Transverse colon (tissue), 4 donors: Measurements from ENCODE around the gene PROSER3. TPM values are rescaled to one million over a fixed set of nuclear protein-coding genes. Genes with fewer than 3 reads are reported as not detected.

ENCODE experiments used
- DNase-seq: peaks from one replicate; pipeline ENCODE4 v3.0.0-alpha.2; 2019
- H3K27ac ChIP-seq, 4 donors: fragments of 200-600 bp; sonication (generic); 2 replicates each; pipeline ENCODE4 v1.5.1; 2016 to 2018; ENCODE audit warnings: inconsistent platforms in 4 of 4
- H3K27me3 ChIP-seq: fragments of 200-600 bp; sonication (generic); 2 replicates; pipeline ENCODE4 v1.5.1; 2017; ENCODE audit warnings: inconsistent platforms
- H3K36me3 ChIP-seq, 4 donors: fragments of 200-600 bp; sonication (generic); 2 replicates each; pipeline ENCODE4 v1.5.1; 2017 to 2019; ENCODE audit warnings: inconsistent platforms in 4 of 4
- H3K4me1 ChIP-seq, 4 donors: fragments of 200-600 bp; sonication (generic); 2 replicates each; pipeline ENCODE4 v1.5.1; 2017 to 2020; ENCODE audit warnings: inconsistent platforms in 4 of 4
- H3K4me3 ChIP-seq, 4 donors: fragments of 200-600 bp; sonication (generic); 1 replicate in 1 of 4; 2 replicates in 3 of 4; pipeline versions ENCODE4 v1.5.1 to v1.6.1; 2017 to 2019; ENCODE audit warnings: inconsistent platforms in 4 of 4
- H3K9me3 ChIP-seq, 2 donors: fragments of 200-600 bp; sonication (generic); 2 replicates each; pipeline ENCODE4 v1.5.1; 2017 to 2019; ENCODE audit warnings: inconsistent platforms in 2 of 2
- EP300 ChIP-seq: sonication (generic); formaldehyde crosslinking; IDR thresholded peaks from one replicate; pipeline ENCODE4 v1.6.1; 2017; ENCODE audit warnings: antibody characterized with exemption, low read depth
- POLR2A ChIP-seq: fragments of 450-650 bp; IDR thresholded peaks from one replicate; pipeline ENCODE4 v1.6.1; 2016; ENCODE audit warnings: antibody characterized with exemption, mild to moderate bottlenecking, moderate library complexity
- POLR2AphosphoS5 ChIP-seq, 3 donors: sonication (generic); formaldehyde crosslinking; IDR thresholded peaks; one replicate each; pipeline ENCODE4 v1.6.1; 2016; ENCODE audit warnings: antibody characterized with exemption in 3 of 3
- WGBS, 2 donors: methylation state at CpG; one replicate each; pipeline ENCODE4 v1.1.5; 2018; ENCODE audit warnings: low coverage in 1 of 2; 5-methylcytosine and 5-hydroxymethylcytosine counted together
- in situ Hi-C, 4 donors: fragments of 200-750 bp; cut with MboI; loops; one replicate each; pipeline versions ENCODE4 v1.15.0 to v1.15.1; 2017; ENCODE audit warnings: low sequenced_read_pairs in 3 of 4, low pct_ligation_motif_present in 1 of 4, low pct_unique_long_range_greater_than_20kb in 1 of 4
- intact Hi-C: fragments of 100-400 bp; cut with DNase I; formaldehyde crosslinking; loops from one replicate; pipeline ENCODE4 v1.15.1; 2023; ENCODE audit warnings: low total_unique reads
- total RNA-seq, 4 donors: library from RNA; depleted of rRNA; stranded (reverse); fragments of >200 nt; gene quantifications; one replicate each; pipeline ENCODE4 v1.1.0, GENCODE V29; 2016
- TF ChIP-seq, protein P1 (sequence below), 5 experiments: fragments of 200-600 bp in 3 of 5; fragments of 450-650 bp in 2 of 5; sonication (generic) in 3 of 5; IDR thresholded peaks; 1 replicate in 2 of 5; 2 replicates in 3 of 5; pipeline ENCODE4 v1.5.1; 2016 to 2017; ENCODE audit warnings: antibody characterized with exemption in 5 of 5, inconsistent platforms in 3 of 5, mild to moderate bottlenecking in 2 of 5, moderate library complexity in 1 of 5

PROSER3 gene
- total RNA-seq, 4 donors from 2014 or later: 9.2 to 42.8 (median 24.6) TPM

DNA sequence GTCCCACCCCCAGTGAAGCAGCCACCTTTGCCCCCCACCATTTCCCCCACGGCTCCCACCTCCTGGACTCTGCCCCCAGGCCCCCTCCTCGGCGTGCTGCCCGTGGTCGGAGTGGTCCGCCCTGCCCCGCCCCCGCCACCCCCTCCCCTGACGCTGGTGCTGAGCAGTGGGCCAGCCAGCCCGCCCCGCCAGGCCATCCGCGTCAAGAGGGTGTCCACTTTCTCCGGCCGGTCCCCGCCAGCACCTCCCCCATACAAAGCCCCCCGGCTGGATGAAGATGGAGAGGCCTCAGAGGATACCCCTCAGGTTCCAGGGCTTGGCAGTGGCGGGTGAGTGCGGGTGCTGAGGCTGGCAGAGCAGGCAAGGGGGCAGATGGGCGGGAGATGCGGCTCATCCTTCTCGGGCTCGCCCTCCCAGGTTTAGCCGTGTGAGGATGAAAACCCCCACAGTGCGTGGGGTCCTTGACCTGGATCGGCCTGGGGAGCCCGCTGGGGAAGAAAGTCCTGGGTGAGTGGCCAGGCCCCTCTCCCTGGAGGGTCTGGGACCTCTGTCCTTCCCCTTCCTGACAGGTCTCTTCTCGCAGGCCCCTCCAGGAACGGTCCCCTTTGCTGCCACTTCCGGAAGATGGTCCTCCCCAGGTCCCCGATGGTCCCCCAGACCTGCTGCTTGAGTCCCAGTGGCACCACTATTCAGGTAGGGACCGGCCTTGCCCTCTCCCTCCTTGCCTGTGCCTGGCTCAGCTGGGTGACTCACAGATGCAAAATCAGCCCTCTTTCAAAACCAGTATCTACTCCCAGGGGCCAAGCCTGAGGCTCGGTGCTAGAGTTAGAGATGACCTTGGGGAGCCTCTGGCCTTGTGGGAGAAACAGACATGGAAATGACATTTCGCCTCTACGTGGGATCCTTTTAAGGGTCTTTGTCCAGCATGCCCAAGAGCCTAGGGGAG lies 24.5 kb upstream of the PROSER3 start:
- 90% methylated on average over 33 of the region's 35 CpGs; no CpG with 5 or more reads in 1 of the 2 donors for WGBS, 2 donors
- intact Hi-C loops: no loop called here
- H3K9me3 ChIP-seq: no peaks in the 10 kb centered on the region

DNA sequence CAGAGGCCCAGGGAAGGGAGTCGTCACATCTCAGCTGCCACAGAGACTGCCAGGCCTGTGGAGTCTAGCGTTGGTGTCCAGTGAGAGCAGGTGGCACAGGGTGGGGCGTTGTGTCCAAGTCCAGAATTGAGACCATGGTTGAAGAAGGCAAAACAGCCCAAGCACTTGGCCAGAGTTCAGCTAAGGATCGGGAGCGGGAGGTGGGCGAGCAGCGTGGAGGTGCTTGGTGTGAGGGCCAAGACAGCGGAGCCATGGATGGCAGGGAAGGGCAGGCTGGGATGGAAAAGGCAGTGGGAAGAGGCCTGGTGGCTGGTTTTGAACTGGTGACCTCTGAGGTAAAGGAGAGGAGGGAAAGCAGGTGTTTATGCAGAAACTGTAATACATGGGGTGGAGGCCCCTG lies 23.7 kb upstream of the PROSER3 start:
- no peak overlapping the region for H3K4me3 ChIP-seq
- no peaks in the 10 kb centered on the region for H3K9me3 ChIP-seq
- in situ Hi-C loops: no loop called here
- H3K27me3 ChIP-seq: no peaks in the 10 kb centered on the region
- no peak overlapping the region for H3K27ac ChIP-seq
- 91 to 93% methylated on average over 8 of the region's 8 CpGs for WGBS, 2 donors
- intact Hi-C loops: no loop called here
- DNase-seq: no peak
- TF ChIP-seq, protein P1, sequence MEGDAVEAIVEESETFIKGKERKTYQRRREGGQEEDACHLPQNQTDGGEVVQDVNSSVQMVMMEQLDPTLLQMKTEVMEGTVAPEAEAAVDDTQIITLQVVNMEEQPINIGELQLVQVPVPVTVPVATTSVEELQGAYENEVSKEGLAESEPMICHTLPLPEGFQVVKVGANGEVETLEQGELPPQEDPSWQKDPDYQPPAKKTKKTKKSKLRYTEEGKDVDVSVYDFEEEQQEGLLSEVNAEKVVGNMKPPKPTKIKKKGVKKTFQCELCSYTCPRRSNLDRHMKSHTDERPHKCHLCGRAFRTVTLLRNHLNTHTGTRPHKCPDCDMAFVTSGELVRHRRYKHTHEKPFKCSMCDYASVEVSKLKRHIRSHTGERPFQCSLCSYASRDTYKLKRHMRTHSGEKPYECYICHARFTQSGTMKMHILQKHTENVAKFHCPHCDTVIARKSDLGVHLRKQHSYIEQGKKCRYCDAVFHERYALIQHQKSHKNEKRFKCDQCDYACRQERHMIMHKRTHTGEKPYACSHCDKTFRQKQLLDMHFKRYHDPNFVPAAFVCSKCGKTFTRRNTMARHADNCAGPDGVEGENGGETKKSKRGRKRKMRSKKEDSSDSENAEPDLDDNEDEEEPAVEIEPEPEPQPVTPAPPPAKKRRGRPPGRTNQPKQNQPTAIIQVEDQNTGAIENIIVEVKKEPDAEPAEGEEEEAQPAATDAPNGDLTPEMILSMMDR (IDR thresholded peaks at IDR 0.05): no peak
- no peak for TF ChIP-seq POLR2A
- TF ChIP-seq POLR2AphosphoS5 (IDR thresholded peaks at IDR 0.05): no peak
- no peak for TF ChIP-seq EP300
- H3K36me3 ChIP-seq: peaks cover 0 to 38% (median 16%) of the 10 kb centered on the region in 4 donors
- H3K4me1 ChIP-seq: no peaks in the 10 kb centered on the region

More for the DNA sequence above, 24.5 kb upstream of the PROSER3 start:
- in situ Hi-C loops: no loop called here
- Histone ChIP-seq H3K27me3 (no peaks in the 10 kb centered on the region), H3K4me3 (no peak overlapping the region), H3K4me1 (no peaks in the 10 kb centered on the region), H3K27ac (no peak overlapping the region), H3K36me3 (peaks cover 0 to 46% (median 18%) of the 10 kb centered on the region in 4 donors)
- TF ChIP-seq POLR2AphosphoS5 (IDR thresholded peaks at IDR 0.05): no peak
- TF ChIP-seq, protein P1 (IDR thresholded peaks at IDR 0.05): no peak
- no peak for TF ChIP-seq POLR2A
- no peak for TF ChIP-seq EP300
- DNase-seq: no peak

DNA sequence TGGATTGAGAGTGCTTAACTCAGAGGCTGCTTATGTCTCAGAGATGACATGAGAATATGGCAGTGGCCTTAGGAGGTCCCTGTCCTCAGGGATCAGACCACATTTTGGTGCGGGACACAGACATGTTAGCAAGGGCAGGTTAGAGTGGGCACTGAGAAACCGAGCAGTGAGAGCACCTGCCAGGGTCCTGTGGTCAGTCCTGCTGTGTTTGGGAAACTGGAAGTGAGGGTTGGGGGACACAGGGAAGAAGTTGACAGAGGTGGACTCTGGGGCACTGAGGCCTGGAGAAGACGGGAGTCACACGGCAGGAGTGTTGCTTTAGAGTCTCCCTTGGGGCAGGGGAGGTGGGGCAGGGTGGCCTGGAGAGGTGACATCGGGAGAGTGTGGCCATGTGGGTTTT lies 23.1 kb upstream of the PROSER3 start:
- no peak for DNase-seq
- no peak for TF ChIP-seq POLR2A
- TF ChIP-seq, protein P1 (IDR thresholded peaks at IDR 0.05): no peak
- TF ChIP-seq POLR2AphosphoS5 (IDR thresholded peaks at IDR 0.05): no peak
- no peak for TF ChIP-seq EP300
- peaks cover 2 to 5% (median 3%) of the 10 kb centered on the region in 4 donors for H3K4me1 ChIP-seq
- in situ Hi-C loops: no loop called here
- WGBS, 2 donors: 88% methylated on average over 5 of the region's 5 CpGs; no CpG with 5 or more reads in 1 of the 2 donors
- intact Hi-C loops: no loop called here
- H3K27ac ChIP-seq: no peak overlapping the region
- H3K4me3 ChIP-seq: no peak overlapping the region
- H3K36me3 ChIP-seq: peaks cover 0 to 32% (median 13%) of the 10 kb centered on the region in 4 donors
- H3K27me3 ChIP-seq: no peaks in the 10 kb centered on the region
- no peaks in the 10 kb centered on the region for H3K9me3 ChIP-seq
